NCI-H510A treated with DMSO at 0.1 percent for 48 hours (cell line): ENCODE data around the gene WDR35.

Source experiments
- DNase-seq: peaks from one replicate; lab custom pipeline; 2025; lab: John Stamatoyannopoulos, UW

WDR35 gene

DNA sequence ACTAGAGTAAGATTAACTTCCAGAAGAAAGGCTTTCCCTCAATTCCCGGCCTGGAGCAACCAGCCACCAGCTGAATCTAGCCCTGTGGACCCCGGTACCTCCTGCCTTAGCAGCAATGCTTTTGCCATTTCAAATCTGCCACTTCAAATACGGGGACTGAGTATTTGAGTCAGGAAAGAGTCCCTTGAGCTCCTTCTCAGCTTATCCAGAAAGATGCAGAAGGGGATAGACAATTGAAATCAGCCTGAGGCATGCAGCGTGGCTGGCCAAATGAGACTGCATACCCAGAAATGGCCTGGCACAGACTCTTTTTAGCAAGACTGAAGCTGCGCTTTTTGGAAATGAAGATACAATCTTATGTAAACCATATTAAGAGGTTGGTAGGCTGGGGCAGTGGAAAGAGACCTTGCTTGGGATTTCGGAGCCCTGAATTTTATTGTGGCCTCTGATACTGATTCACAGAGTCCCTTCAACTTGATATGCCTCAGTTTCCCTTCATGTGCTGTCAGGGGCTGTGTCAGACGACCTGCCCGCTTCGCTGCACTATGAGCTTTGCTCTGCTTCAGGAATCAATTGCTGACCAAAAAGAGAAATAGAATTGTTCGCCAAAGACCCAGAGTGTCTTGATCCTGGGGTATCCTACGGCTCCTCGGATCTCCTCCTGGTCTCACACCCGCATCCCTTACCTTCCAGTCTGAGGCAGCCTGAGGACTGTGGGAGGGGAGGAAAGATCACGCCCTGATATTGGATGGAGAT, 21.5 kb upstream of the WDR35 start:
- no peak for DNase-seq

DNA sequence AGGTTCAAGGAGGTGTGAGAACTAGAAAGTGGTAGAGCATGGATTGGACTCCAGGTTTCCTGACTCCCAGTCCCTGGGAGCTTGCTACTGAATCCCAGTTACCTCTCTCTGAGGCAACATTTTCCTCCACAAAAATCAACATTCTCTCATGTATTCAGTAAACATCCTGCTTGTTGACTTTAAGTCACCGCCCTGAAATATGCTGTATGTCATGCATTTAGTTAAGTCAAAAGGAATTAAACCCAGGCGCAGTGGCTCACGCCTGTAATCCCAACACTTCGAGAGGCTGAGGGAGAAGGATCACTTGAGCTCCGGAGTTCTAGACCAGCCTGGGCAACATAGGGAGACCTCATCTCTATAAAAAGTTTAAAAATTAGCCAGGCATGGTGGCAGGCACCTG, 18.8 kb upstream of the WDR35 start:
- DNase-seq: no peak

DNA sequence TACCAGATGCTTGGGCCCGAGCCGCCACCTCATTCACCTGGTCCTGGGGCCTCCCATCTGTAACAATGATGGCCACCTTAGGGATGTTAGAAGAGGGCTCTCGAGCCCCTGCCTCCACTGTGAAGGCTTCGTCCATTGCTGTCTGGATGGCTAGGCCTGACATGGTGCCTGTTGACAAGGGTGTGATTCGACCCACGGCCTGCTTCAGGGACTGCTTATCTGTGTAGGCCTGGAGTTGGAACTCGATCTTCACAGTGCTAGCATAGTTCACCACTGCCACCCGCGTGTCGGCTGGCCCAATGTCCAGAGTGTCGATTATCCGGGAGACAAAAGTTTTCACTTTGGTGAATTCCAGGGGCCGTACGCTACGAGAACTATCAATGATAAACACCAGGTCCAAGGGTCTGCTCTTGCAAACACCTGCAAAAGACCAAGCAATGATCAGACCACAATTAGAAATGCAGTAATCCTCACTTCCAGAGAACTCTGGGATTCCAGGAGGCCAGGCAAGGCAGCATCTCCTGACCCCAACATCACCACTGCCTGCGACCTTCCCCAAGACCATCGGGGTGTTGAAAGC, 16.1 kb upstream of the WDR35 start:
- DNase-seq: no peak

DNA sequence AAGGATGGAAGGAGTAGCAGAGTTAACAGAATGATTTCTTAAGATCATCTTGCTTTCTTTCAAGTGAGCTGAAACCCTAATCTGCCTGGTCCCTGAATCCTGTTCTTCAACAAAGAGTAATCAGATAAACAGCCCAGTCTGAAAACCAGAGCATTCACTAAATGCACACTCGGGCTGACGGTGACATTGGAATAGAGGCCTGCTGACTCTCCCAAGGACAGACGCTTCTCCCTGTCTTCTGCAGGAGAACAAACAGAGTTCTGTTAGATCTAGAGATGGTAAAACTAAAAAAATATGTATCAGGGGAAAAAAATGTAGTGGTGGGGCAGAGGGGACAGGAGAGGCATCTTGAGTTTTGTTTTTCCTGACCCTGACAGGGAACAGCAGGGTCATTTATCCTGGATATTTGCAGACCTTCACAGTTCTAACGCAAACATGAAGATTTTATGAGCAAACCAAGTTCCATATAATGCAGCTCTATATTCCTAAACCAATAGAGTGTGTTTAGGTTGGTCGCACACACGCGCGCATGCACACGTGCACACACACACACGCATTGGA, 15.2 kb upstream of the WDR35 start:
- no peak for DNase-seq

DNA sequence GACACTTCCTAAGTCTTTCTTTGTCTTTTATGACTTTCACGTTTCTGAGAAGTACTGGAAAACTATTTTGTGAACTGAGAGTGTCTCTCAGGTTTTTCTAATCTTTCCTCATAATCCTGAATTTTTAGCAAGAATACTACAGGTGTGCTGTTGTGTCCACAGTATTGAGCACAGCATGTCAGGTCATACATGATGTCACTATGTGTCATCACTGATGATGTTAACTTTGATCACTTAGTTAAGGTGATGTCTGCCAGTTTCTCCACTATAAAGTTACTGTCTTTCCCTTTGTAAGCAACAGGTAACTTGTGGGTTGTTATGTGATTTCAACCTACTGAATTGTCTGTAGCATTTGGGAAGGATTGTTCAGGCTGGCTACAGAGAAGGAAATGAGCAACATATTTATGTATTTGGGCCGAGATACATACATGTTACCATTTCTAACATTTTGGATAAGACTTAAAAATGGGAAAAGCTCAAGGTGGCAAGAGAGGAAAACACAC, 11.5 kb upstream of the WDR35 start:
- no peak for DNase-seq

DNA sequence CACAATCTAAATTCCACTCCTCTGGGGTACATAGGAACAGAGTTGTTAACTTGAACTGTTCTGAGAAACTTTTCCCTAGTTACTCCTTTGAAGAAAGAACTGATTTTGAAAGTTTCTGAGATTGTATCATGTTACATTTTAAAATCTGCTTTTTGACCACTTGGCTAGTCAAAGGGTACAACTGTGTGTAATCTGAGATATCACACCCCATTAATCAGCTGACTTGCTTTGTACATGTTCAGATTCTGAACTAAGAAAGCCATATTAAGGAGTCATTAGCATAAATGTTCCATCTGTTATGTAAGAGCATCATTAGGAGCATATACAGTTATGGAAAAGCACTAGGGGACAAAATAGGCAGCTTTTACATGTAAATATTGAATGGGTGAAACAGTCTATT, 3.8 kb upstream of the WDR35 start:
- DNase-seq: no peak

DNA sequence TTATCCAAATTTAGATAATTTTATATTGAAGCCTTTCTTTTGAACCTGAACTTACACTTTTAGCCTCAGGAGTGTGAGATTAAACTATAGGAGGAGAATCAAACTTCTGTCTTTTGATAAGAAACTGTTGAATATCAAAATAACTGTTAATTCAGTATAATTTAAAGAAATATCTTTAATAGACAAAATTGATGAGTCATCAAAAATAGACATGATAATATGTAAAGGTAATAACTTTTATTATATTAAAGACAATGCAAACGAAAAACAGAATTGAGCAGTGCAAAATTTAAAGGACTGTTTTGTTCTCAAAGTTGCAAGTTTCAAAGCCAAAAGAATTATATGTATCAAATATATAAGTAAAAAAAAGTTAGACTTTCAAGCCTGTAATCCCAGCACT, 2.0 kb upstream of the WDR35 start:
- DNase-seq: no peak

DNA sequence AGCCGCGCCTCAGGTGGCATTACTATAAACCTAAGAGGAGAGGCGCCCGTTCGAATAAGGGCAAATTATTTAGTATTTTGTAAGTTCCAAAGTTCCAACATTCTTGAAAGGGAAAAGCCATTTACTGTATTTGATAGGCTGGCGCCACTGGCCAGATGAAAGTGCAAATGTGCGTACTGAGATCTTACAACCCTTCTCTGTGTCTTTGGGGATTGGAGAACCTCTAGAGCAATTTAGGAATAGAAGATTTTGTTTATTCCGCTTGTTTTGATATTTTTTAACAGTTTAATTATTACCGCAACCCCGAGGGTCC, 467 bp upstream of the WDR35 start:
- no peak for DNase-seq

DNA sequence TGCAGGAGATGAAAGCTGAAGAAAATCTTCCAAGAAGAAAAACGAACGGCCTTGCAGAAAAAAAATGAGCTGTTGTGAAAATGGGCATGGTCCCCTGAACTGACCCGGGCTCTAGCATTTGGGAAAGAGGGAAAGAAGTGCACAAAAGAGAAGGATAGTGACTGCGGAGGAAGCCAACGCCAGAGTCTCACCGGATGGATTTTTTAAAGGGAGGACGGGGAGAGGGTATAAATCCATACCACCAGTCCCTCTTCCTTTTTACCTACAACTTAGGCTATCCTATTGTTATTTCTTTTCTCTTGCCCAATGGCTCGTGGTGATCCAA, 601 bp downstream of the WDR35 start:
- DNase-seq: no peak

DNA sequence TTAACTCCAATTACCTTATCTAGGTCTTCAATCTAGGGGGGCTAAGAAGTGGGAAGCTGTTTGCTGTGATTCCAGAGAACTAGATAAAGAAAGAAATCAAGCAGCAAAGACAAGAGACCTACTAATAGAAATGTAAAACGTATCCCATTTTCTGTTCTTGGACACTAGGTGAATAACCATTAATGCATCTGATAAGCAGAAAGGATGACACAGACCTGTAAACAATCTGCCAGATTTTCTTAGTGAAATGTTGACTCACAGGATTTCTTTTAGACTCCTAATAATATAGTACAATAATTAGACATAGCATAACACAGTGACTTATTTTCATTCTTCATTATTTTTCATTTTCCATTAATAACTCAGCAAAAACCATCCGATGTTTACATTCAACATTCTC, 1.3 kb downstream of the WDR35 start:
- DNase-seq: no peak

DNA sequence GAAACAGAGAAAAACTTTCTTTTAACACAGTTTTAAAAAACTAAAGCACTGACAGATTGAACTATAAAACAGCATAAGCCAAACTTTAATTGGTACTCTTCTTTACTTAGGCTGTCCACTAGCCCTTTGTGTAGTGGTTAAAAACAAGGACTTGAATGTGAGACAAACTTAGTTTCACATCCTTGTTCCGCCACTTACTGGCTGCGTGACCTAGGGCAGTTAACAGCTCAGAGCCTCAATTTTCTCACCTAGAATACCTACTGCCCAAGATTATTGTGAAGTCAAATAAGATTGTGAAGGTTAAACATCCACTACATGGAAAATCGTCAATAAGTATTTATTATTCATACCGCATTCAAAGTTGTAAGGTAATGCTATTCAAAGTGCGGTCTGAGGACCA, 2.0 kb downstream of the WDR35 start:
- no peak for DNase-seq

DNA sequence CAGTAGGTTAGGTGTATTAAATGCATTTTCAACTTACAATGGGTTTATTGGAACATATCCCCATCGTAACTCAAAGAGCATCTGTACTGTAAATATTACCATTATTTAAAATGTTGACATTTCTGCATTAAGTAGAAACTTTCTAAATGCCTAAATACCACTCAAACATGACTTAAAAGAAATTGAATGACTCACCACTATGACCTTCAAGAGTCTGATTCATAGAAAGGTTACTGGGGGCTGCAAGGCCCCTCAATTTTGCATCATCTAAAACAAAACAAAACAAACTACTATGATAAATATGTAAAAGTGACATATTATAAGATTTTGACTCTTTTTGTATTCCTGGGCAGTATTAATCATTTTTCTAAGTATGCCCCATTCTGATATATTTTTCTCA, 7.6 kb downstream of the WDR35 start:
- no peak for DNase-seq

DNA sequence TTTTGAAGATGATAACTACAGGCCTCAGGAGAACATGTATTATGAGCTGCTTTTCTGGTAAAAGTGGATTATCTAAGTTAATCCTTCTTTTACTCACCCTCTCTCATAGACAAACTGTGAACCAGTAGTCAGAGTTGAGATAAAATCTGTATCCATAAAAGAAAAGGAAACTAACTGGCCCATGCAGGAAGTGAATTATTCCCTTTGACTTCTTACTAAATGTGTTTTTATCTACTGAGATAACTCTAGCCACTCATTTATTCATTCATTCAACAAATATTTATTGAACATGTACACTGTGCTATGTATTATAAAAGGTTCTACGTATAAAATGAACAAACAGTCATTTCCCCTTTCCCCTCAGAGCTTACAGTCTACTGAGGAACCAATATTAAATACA, 10.0 kb downstream of the WDR35 start:
- DNase-seq: no peak

DNA sequence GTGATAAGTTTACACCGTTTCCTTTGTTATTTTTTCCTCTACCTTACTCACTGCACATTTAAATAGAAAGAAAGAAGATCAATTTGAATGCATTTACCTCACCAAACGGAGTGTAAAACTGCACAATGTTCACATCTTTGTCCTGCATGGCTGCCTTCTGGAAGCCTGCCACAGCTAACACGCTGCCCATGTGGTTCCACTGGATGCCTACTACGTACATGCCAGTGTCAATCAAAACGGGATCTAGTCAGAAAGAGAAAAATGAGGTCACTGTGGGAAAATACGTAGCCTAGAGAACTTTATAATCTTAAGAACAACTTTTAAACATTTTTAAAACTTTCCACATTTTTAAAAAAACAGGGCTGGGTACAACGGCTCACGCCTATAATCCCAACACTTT, 16.4 kb downstream of the WDR35 start:
- no peak for DNase-seq

DNA sequence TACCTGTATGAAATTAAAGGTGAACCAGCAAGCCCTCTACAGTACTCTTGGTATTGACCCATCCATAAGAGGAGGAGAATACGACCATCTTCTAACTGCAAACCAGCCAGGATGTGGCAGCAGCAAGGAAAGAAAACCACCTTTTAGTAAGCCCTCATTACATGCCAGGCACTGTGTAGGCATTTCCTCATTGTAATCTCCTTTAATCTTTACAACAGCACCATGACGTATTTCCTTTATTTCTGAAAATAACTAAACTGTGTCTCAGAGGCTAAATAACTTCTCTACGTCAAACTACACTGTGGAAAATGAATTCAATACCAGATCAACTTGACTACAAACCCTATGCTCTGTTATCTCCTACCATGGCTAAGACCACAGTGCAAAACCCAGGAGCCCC, 18.2 kb downstream of the WDR35 start:
- DNase-seq: no peak

DNA sequence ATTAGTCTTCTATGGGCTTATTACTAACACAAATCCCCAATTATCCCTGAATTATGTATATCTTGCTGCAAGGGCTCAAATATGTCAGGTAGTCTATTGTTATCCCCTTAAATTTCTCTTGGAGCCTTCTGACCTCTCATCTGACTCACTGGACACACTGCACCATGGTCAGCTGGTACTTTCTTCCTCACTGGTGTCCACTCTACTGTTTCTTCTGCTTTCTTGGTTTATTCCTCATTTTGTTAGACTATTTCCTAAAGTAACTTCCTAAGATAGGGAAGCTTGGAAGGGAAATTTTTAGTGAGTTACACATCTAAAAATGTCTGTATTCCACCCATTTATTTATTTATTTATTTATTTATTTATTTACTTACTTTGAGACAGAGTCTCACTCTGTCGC, 26.5 kb downstream of the WDR35 start:
- no peak for DNase-seq

DNA sequence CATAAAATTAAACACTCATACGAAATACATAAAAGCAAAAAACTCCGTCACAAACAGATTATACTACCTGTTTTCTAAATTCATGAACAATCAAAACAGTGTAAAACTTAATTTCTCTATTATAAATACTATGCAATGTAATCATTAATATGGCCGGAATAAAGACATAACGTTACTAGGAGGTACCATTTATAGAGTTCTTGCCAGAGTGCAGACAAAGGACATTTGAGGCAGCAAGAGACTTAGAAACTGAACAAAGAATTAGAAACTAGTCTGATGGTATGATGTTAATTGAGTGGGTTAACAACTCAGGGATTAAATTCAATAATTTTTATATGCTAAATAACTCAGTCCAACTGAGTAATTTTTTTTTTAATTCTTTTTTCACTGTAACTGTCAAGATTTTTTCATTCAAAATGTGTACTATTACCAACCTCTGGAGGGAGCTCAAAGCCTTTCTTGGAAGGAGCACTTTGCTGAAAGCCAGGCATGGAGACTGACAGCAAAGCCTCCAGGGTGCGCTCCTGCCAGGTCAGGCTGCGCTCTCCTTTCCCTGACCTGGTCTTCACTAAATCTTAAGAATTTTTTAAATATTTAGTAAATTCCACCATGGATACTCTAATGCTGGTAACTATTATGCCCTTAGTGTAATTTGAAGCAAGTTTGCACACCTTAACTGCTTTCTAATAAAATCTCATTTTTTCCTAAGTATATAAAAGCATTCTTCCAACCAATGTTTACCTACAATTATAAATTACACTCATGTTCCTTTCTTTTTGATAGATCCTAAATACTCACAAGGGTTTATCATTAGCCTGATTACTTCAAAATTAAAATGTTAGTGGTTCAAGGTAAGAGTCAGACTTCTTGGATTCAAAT, 34.1 kb downstream of the WDR35 start:
- DNase-seq: peak; percentile 65

DNA sequence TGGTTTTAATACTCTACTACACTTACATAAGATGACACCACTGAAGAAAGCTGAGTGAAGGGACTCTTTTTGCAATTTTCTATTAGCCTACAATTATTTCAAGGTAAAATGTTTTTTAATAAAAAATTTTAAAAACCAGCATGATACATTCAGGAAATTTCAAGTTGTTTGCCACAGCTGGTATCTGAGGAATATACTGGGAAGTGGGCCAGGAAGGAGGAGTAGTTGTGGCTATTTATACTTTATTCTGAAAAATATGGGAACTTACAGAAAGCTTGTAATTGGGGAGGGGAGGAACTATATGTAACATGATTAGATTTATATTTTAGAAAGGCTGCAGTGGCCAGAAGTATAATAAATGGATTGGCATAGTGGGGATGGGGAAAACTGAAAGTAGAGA, 40.8 kb downstream of the WDR35 start:
- DNase-seq: no peak

DNA sequence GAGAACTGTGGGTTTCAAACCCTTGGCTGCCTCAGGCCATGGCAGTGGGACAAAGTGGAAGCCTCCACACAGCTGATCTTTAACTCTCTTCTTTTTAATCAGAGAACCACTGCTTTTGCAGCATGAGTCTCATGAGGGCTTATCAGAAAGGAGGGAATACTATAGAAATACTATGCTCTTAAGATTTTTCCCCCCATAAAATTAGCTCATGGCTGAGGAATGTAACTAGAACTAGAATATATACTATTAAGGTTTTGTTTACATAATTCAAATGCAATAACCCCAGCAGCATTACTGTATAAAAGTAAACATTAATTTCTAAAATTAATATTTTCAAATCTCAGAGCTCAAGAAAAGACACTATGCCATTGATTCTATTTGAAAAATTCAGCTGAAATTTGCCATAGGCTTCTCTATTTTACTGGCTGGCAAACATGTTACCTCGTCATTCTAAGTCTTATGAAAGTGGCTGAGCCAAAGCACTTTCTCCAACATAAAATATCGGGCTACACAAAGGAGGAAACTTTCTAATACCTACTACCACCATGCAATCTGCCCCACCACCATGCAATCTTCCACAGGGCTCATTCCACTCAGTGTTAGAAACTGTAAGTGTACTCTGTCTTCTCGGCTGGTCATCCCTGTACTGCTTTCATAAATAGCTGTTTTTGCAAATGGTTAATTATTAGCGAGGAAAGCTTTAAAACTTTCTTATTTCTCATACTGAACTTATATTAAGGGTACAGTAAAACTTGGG, 42.5 kb downstream of the WDR35 start:
- no peak for DNase-seq

DNA sequence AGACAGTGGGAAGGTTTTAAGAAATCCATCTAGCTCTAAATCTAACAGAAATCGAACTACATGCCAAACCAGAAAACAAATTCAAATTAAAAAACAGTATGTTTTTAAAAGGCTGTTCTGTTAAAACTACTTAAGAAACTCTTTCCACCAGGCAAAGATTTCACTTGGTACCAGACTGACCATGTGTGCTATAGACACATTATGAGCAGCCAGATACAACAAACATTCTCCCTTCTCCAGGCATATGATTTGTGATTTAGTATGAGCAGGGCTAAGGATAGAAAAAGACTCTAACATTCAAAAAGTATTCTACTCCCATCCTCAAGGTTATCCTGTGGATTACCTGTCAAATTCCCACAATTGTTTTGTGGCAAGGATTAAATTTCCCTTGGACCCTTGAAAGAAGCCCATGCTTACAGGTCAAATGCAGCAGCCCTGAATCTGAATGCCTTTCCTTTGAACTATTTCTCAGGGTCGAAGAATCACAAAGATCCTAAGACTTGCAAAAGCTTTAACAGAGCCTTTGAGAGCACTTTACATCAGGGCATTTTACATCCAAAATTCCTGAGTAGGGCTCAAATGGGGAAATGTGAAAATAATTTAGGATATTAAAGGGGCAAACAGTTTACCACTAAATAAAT, 45.6 kb downstream of the WDR35 start:
- no peak for DNase-seq

DNA sequence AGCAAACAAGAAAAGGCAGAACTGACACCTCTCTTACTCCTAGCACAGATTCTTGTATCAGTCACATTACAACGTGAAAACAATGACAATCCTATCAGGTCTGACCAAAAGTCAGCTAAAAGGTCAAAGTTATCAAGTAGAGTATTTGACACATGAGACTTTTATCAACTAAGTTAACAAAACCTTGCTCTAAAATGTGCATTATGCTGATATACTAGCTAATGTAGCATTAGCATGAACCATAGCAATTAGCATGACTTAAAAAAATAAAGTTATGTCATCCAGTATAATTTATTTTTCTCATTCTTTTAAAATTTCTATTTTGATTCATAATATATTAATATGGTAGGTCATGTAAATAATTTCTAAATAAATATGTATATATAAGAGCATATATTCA, 46.7 kb downstream of the WDR35 start:
- no peak for DNase-seq

DNA sequence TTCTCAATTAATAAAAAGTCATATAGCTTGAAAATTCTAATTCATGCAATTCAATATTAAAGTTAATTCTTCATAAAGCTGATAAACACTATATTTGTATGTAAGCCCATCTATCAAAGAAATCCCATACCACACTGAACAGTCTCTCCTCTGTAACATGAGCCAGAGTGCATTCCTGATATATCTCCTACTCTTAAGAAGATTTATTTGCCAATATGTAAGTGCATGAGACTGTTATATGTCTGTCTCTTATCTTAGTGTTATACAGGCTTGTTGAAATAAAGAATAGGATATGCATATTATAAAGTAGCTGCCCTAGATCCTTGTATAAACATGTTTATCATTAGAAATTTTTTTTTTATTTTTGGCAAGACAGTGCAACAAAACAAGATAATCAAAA, 47.7 kb downstream of the WDR35 start:
- DNase-seq: no peak
